Left kidney (tissue), 8 donors: Measurements from ENCODE around the gene GPR21. TPM values are rescaled to one million over a fixed set of nuclear protein-coding genes. Genes with fewer than 3 reads are reported as not detected.
A peak's percentile ranks its signal among the peaks of the same experiment; 100 is the strongest.

Source experiments
- DNase-seq: peaks from one replicate; pipeline ENCODE4 v3.0.0-alpha.2; 2013
- long read RNA-seq, 8 donors: transcript quantifications; one replicate each; lab custom pipeline, GENCODE V29; 2026
- polyA plus RNA-seq: library from polyadenylated mRNA; unstranded; fragments of 120-200 nt; gene quantifications from one replicate; pipeline ENCODE4 v1.2.1, GENCODE V29; 2013; ENCODE audit not compliant: insufficient read length

The GPR21 gene, protein sequence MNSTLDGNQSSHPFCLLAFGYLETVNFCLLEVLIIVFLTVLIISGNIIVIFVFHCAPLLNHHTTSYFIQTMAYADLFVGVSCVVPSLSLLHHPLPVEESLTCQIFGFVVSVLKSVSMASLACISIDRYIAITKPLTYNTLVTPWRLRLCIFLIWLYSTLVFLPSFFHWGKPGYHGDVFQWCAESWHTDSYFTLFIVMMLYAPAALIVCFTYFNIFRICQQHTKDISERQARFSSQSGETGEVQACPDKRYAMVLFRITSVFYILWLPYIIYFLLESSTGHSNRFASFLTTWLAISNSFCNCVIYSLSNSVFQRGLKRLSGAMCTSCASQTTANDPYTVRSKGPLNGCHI
- 0.62 TPM for polyA plus RNA-seq
- long read RNA-seq, donor 1, partial matches to known transcripts, result 0 of 1 reads
- long read RNA-seq, donor 1, other reads (novel, unspliced or antisense), result 0 of 1 reads
- long read RNA-seq, donor 2, result 0 reads
- long read RNA-seq, donor 3, result 0 reads
- long read RNA-seq, donor 4, result 0 reads
- long read RNA-seq, donor 5, result 0 reads
- long read RNA-seq, donor 6, result 0 reads
- long read RNA-seq, donor 7, result 0 reads
- long read RNA-seq, donor 8, result 0 reads

DNA sequence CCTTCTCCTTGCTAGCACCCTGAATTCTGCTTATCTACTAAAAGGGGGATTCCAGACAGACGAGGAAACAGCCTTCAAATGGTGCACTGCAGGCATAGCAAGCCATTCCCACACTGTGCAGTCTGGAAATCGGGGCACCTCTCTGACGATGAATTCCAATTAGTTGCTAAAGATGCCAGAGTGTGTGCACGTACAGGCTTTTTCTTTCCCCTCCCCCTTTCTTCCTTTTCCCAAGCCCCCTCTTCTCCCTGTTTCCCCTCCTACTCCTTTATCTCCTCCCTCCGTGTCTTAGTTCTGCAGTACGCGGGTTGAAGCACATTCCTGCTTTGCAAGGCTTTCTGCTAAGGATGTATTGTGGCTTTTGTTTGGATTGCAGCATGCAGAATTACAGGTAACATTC, at the start of gene GPR21:
Gene GPR21 (plus strand): TSS at position 316 of the 400 bp plus-strand sequence. CDS start 900 bp downstream, outside the sequence.
- no peak for DNase-seq

DNA sequence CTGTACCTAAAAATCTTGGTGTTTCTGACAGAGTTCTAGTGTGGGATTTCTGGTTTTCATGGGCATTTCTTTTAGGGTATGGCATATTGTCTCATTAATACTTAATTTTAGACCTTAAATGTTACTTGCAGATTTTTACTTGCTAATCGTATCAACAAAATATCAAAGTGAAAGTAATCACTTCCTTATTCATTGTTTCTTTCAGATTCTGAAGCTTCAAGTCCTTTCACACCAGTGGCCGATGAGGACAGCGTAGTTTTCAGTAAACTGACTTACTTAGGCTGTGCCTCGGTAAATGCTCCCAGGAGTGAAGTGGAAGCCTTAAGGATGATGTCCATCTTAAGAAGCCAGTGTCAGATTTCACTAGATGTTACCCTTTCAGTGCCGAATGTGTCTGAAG, 47.5 kb upstream of the GPR21 start:
- no peak for DNase-seq

DNA sequence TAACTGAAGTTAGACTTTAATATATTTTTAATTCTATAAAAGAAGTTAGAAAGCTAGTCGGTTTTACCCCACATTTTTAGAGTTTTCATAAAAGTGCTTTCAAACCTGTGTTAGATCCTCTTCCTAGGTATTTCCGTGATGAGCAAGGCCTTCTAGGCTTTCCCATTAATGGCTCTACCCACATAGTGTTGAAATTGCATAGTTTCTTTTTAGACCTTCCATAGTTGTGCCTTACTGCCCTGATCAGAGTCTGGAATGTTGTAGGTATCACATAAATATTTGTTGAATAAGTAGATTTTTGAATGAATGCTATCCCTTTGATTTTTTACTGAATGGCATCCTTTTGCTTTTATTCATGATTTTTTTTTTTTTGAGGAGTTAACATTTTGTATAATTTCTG, 45.3 kb upstream of the GPR21 start:
- DNase-seq, result no peak

DNA sequence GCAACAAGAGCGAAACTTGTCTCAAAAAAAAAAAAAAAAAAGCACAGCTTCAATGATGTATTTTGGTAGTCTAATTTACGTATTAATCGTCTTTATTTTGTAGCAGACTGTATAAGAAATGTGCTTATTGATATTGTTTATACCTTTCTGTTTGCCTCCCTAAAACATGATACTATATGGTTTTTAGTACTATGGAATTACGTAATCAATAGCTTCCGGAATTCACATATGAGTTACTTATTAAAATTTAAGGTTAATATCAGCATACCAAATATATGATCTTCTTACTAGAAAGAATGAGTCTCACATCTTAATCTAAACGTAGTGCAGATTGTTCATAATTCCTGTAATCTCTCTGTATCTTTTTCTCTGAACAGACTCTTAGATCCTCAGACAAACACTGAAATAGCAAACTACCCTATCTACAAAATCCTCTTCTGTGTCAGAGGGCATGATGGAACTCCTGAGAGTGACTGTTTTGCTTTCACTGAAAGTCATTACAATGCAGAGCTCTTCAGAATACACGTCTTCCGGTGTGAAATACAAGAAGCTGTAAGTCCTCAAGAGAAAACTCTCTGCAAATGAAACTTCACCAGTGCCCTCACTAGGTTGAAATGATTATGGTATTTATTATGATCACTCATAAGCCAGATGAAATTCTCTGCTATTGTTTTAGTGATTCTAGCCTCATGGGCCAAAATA, 44.4 kb upstream of the GPR21 start:
- DNase-seq, result no peak

DNA sequence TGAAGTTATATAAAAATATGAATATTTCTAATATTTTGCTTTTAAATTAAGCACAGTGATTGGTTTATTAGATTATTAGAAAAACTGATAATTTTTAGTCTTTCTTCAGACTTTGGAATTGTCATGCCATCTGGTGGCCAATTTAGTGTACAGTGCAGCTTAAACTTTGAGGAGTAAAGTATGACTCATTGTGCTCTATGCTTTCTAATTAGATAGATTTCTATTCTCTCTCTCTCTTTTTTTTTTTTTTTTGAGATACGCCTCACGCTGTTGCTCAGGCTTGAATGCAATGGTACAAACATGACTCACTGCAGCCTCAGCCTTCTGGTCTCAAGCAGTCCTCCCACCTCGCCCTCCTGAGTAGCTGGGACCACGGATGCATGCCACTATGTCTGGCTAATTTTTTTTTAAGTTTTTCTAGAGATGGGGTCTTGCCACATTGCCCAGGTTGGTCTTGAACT, 42.1 kb upstream of the GPR21 start:
- peak; percentile 18 for DNase-seq

DNA sequence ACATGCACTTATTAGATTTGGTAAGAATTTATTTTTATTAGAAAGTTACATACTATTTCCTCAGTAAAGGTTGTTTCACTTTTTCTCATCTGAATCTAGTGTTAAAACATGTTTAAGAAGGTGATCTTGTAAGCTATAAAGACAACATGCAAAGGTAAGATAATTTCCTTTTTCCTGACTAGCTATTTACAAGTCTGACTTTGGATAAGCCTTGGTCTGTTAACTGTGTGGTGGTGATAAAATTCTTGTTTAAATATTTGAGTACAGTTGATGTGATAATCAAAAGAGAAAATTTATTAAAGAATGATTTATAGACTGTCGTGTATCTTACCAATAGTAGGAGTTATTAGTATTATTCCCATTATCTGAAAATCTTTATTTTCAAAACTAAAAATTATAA, 36.9 kb upstream of the GPR21 start:
- DNase-seq, result no peak

DNA sequence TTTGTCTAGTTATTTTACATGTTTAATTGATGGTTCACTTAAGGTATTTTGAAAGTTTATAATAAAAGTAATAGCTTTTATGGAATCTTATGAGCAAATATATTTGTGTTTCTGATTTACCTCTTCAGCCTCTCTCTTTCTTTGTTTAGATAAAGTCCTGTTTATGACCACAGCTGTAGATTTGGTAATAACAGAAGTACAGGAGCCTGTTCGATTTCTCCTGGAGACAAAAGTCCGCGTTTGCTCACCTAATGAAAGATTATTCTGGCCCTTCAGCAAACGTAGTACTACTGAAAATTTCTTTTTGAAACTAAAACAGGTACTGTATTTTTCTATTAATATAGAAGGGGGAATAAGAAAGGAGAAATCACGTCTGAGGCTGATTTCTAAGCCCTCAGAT, 35.0 kb upstream of the GPR21 start:
- DNase-seq, result no peak

DNA sequence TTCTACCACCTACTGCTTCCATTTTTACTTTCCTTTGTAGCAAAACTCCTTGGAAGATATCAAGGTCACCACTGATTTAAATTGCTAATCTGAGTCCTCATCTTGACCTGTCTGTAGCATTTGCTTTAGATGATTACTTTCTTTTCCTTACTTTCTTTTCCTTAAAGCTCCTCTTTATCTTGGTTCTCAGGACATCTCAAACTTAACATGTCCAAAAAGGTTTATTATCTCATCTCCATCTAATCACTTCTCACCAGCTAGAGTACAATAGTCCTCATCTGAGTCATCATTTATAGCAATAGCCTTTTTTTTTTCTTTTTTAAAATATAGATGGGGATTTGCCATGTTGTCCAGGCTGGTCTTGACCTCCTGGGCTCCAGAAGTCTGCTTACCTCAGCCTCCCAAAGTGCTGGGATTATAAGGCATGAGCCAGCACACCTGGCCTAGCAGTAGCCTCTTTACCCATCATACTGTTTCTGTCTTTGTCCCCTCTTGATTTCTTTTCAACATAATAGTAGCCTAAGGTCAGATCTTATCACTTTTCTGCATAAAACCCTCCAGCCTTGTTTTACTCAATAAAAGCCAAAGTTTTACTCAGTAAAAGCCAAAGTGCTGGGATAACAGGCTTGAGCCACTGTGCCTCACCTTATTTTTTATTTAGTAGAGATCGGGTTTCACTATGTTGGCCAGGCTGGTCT, 32.9 kb upstream of the GPR21 start:
- no peak for DNase-seq

DNA sequence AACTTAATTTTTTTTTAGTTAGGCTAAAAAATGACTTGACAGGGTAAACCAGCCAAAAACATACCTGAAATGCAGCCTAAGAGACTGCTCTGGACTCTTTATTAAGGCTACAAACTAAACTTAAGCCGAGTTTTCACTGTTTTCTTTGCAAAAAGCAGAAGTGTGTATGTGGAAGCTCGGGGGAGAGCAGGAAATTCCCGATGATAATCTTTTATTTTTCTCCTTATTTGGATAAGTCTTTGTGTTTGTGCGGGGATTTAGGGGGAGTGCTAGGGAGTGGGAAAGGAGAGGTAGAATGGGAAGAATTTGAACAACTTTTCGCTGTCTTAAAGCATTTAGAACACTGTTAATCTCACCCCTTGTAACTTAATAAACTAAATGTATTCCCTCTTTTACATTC, 30.7 kb upstream of the GPR21 start:
- DNase-seq, result peak; percentile 20

DNA sequence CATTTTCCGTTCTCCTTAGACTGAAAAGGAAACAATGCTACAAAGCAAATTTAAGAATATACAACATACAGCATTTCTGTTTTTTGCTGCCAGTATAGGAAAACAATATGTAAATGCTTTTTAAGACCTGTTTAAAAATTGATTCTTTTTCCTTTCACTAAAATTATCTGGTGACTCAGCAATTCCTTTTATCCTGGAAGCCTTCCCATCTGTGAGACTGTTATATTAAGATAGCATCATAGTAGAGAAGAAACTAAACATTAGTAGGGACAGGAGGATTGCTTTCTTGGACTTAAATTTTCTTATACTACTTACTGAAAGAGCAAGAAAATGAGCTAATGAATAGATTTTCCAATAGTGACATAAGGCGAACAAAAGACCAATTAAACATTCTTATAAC, 30.0 kb upstream of the GPR21 start:
- DNase-seq, result no peak

DNA sequence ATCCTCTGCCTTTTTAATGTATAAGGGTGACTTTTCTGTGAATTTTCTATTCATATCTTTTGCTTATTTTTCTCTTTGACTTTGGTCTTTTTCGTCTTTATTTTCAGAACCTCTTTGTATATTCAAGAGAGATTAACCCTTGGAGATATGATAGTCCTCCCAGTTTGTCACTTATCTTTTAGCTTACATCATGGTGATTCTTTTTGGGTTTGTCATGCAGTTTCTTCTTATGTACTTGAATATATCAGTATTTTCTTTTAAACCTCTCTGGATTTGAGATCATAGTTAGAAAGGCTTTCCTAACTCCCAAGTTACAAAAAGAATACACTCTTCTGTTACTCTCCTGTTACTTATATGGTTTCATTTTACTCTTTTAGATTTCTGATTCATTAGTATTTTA, 27.5 kb upstream of the GPR21 start:
- no peak for DNase-seq

DNA sequence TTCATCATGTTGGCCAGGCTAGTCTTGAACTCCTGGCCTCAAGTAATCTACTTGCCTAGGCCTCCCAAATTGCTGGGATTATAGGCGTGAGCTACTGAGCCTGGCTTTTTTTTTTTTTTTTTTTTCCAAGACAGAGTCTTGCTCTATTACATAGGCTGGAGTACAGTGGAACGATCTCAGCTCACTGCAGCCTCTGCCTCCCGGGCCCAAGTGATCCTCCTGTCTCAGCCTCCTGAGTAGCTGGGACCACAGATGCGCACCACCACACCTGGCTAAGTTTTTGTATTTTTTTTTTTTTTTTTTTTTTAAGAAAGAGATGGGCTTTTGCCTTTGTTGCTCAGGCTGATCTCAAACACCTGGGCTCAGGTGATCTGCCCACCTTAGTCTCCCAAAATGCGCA, 26.2 kb upstream of the GPR21 start:
- no peak for DNase-seq

DNA sequence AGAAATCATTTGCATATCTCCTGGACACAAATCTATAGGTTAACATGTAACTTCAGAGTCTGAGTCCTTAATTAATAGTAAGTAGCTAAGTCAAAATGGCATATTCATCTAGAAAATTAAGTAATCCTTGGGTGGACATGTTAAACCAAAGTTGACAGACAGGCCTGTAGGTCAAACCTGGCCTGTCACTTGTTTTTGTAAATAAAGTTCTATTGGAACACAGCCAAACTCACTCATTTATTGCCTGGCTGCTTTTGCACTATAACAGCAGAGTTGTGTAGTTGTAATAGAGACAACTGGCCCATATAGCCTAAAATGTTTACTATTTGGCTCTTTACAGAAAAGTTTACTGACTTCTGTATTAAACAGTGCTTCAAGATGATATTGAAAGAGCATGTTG, 24.6 kb upstream of the GPR21 start:
- DNase-seq, result no peak

DNA sequence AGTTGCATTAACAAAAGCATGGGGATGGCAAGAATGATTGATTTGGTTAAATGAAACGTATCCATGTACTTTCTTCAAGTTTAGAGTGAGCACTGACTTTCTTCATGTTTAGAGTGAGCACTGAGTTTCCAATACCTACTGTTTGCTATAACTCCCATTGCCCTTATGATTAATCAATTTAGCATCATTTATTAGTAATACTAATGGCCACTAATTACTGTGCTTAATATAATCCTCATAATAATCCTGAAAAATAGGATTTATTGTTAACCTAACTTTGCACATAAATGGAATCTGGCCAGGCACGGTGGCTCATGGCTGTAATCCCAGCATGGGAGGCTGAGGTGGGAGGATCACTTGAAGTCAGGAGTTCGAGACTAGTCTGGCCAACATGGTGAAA, 22.1 kb upstream of the GPR21 start:
- no peak for DNase-seq

DNA sequence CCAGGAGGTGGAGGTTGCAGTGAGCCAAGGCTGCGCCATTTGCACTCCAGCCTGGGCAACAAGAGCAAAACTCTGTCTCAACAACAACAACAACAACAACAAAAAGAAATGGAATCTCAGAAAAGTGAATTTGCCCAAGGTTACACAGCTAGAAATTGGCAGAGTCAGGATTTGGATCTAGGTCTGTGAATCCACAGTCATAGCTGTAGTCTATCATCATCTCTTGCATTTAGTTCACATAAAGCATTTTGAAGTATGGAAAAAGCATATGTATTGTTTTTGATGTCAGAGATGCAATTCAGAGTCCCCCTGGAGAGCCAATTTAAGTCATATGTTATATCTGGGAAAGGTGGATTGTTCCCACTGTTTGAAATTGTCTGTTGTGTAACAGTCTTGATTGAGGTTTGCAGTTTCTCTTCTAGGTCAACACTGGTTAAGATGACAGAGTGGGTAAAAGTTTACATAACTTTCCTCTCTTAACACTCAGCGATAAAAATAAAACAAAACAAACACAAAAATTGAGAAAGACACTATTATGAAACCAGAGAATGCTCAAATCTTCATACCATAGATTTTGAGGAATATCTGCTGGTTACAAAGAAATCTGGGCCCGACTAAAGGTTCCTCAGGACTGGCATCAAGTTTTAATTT, 21.5 kb upstream of the GPR21 start:
- DNase-seq, result no peak

DNA sequence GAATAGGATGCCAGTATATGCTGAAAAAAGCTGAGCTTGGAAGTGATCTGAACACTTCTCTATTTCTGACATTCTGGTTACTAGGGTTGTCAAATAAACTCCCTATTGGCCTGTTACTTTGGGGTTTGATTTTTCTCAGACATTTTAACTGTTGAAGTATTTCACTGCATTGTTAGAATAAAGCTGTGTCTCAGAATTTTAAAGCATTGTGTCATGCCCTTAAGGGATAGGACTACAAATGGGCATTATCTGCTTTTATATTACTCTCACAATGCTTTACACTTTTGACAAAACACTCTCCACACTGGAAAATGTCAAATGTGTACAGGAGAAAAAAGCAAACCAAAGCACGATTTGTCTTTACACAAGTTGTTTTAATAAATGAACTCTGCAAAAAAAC, 16.8 kb upstream of the GPR21 start:
- DNase-seq, result no peak

DNA sequence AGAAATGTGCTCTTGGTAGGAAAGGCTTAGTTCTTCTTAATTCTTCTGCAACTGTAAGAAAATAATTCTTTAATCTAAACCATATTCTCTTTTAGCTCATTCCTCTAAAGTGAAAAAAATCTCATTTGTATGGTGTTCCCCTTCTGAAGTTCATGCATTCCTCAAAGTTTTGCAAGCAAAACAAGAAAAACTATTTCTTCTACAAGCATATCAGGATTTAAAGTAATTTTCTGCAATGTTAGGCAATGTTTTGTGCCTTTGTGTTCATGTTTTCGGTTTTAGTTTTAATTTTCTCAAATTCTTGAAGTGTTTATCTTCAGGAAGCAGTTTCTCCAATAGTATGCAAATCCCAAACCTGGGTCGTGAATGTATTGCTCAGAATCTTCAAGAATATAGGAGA, 12.7 kb upstream of the GPR21 start:
- no peak for DNase-seq

DNA sequence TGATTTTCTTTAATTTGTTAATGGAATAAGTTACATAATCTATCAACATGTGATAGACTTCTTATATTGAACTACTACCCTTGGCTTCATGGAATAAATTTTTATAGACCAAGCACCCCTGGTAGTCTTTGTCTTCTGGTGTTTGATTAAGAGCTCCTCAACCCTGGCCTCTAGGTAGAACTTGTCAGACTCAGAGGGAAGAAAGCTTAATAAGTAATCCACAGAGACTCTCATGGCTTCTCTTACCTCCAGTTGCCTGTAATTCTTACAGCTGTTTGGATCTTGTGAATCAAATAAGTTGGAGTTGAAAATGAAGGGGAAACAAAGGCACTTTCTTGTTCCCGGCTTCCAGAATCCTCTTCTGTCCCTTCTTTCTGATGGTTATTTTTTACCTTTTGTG, 7.0 kb upstream of the GPR21 start:
- no peak for DNase-seq

DNA sequence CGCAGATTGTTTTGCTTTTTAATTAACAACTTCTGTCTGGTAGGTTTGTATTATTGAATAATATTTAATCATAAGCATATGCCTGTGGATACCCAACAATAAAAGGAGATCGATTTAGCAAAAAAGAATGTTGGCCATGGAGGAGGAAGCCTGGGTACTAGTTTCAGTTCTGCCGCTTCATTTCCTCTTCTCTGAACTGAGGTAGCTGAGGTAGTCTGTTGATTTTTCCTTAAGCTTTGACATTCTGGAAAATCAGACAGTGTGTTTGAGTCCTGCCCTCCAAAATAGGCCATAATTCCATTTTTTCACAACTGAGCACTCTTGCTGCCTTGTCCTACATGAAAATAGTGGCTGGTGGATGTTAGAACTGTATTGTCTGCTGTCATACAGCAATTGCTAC, 6.0 kb upstream of the GPR21 start:
- no peak for DNase-seq

DNA sequence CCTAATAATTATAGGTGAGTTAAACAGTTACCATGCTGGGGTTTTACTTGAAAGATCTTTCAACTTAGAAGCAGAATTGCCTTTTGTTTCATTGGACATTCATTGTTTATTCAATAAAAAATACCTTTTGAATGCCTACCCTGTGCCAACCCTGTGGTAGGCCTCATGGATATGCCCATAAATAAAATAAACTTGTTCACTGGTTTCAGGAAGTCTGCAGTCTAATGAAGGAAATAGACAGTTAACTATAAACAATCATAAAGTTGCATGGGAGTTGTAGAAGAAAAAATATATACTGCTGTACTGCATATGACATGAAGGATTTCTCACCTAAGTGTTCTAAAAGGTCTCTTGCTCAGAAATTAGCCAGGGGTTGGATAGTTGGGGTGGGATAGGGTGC, 5.3 kb upstream of the GPR21 start:
- no peak for DNase-seq

DNA sequence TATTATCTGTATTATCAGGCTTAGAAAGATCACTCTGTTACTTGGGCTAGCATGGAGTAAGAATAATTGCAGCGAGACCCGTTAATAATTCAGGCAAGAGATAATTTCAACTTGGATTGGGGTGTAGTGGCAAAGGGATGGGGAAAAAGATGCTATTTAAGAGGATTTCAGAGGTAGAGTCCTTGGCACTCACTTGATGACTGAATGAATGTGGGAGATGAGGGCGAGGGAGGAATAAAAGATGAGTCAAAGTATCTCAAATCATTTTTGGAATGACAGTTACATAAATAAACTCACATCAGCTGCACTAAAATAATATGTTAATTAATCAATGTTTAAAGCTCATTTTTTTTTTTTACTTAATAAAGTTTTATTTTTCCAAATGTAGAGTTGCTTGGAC, 4.5 kb upstream of the GPR21 start:
- no peak for DNase-seq

DNA sequence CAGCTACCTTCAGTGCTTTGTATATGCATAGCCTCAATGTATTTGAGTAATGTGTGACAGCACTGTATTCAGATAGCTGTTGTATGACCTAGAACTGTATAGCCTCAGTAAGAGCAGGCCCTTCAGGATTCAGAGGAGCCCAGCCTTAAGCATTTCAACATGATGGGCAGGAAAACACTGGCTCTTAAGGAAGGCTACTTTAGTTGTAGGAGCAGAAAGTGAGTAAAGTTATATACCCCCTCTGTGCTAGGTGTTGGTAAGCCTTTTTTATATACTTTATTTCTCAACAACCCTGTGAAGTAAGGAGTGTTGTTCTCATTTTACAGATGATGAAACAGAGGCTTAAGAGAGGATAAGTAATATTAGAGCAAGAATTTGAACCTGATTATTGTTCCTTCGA, 1.5 kb upstream of the GPR21 start:
- DNase-seq, result no peak
